Midbrain (tissue), 1 donor: ENCODE results near the gene PLCB4.
A peak's percentile ranks its signal among the peaks of the same experiment; 100 is the strongest.

Experiments used
- DNase-seq: peaks from one replicate; lab custom pipeline; 2025; lab: John Stamatoyannopoulos, UW

Gene PLCB4

GRCh38 chr20:9496155-9496554 is 427.3 kb downstream of the PLCB4 start:
- DNase-seq, result no peak

DNA sequence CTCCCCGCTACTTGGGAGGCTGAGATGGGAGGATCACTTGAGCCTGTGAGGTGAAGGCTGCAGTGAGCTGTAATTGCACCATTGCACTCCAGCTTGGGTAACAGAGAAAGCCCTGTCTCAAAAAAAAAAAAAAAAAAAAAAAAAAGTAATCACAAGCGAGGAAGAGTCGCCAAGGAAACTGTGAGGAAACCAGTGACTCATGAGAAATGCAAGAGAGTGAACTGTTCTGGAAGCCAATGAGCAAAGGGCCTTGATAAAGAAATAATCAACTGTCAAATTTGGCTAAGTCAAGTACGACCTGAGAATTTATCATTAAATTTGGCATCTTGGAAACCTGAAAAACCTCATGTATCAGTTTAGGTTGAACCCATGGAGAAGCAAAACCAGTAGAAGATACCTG is 429.4 kb downstream of the PLCB4 start:
- DNase-seq, result no peak

- DNase-seq, result no peak
These were observed 430.4 kb downstream of the PLCB4 start for GRCh38 chr20:9499126-9499899.

- DNase-seq, result peak; percentile 19
These were observed 431.2 kb downstream of the PLCB4 start for GRCh38 chr20:9500121-9500520.

DNA sequence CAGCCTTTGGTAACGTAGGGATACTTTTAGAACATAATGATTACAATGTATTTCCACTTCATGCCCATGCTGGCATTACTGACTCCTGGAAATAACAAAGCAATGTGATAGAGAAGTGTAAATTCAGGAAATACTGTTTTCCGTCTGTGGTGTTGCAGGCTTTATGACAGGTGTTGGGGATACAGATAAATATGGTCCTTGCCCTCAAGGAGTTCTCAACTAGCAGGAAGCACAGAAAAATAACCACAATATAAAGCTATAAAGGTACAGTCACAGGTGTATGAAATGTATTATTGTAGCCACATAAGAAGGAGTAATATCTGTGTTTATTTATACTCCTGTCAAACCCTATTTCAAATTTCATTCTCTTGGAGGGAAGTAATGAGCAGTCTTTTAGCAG is 432.6 kb downstream of the PLCB4 start:
- DNase-seq, result no peak

DNA sequence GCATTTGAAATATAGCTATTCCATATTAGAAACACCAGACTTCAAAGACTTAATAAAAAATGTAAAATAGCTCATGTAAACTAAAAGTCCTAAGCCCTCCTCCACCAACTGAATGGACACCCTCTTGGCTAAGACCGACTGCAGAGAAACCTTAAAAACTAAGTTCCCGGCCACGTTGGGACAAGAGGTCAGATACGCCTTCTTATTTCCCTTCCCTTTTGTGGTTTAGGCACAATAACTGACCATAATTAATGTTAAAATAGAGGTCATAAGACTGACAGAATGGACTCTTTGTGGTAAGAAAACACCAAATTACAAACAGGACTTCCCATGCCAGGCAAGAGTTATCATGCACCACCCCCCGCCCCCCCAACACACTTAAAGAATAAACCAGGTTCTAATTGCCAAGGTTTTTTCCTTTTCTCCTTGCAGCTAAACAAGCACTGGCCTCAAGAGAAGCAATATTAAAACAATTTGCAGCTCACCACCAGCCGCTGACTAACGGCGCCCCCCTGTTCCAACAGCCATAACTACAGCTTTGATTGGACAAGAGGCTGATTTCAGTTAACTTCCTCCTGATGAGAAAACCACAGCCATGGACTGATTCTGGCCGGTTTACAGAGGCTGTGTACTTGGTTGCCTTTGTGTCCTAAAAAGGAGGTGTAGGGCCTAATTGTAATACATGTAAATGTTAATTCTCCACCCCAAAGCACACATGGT is 434.8 kb downstream of the PLCB4 start:
- DNase-seq, result peak; percentile 10

- no peak for DNase-seq
These were observed 437.5 kb downstream of the PLCB4 start for GRCh38 chr20:9506280-9506821.

- no peak for DNase-seq
These were observed 438.1 kb downstream of the PLCB4 start for GRCh38 chr20:9506964-9507369.

DNA sequence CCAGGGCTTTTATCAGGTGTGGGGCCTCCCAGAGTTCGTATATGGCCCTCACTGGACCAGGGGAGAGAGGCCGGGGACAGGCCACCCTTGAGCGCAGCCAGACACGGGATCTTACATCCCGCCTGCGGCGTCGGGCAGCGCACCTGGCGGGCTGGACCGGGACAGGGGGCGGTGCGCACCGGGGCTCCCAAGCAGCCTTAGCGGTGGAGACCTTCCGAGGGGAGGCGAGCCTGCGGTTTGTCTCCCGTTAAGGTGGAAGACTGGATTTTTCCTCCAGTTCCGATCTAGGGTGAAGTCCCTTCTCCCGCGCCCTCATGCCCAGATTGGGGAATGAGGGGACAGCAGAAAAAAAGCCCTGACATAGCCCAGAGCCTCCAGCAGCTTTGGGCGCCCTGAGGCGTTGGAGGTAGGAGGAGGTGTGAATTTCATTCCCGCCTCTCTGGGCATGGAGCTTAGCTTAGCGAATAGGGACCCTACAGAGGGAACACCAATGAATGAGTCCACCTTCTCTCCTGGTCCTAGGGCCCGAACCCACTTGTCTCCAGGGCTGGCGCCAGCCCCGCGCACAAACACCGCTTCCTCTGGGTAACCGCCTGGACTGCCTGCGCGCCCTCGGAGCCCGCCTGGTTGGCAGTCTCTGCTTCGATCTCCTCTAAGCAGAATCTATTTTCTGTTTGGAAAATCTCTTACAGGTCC is 438.8 kb downstream of the PLCB4 start:
- no peak for DNase-seq

GRCh38 chr20:9508240-9508661 is 439.4 kb downstream of the PLCB4 start:
- DNase-seq, result no peak

DNA sequence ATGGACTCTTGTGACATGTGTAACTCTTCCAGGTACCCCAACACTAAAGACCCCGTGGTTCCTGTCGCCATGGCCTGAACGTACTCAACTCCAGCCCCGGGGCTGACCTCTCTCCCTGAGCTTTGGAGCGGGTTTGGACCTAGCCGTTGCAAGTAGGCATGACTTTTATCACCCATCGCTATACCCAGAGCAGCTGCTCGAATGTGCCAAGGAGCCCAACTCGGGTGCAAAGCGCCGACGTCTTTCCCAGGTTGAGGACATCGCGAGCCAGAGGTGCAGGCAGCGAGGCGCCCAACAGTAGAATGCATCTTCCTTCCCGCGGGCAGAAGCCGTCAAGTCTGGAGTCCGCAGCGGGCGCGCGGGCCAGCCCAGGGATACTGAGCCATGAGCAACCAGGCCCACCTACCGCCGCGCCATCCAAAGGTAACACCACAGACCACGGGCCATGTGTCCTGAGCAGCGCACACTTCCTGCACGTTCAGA is 439.9 kb downstream of the PLCB4 start:
- DNase-seq, result no peak

DNA sequence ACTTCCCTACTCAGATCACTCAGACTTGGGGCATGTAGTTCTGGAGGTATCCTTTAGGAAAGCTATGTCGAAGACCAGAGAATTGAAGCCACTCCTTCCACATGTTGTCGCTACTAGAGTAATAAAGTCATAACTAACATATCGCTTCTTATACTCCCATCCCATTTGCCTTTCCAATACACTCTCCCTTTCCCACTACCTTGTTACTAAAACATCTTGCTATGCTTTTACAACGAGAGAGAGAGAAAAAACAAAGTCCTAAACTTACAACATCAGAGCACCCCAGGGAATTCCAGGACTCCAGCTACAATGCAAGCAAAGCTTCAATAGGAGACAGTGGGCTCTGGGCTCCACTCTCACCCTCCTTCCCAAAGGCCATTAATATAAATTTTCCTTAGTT is 440.4 kb downstream of the PLCB4 start:
- no peak for DNase-seq

- no peak for DNase-seq
These were observed 442.0 kb downstream of the PLCB4 start for GRCh38 chr20:9510911-9511310.

GRCh38 chr20:9514072-9514460 is 445.2 kb downstream of the PLCB4 start:
- no peak for DNase-seq

DNA sequence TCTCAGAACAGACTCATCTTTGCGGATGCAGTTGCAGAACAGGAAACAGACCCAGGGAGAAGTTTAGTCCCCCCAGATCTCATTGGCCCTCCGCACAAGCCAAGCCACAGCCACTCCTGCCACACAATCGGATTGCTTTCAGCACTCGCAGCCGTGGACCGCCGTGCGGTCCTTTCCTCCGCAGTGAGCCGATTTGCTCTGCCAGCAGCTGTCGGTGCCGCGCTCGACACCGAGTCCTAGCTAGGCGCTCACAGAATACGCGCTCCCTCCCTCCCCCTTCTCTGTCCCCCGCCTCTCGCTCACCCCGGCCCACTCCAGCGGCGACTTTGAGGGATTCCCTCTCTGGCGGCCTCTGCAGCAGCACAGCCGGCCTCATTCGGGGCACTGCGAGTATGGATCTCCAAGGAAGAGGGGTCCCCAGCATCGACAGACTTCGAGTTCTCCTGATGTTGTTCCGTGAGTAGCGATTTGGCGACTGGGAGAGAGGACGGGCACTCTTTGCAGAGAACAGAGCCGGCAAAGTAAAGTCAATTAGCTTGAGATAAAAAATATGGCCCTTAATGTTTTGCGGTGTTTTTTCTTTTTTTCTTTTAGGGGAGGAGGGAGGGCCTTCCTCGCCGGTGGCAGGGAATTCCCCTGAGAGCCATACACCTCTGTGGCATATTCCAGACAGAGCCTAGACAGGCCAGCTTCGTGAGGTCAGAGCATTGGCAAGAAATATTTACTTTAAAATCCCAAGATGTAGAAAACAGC is 445.8 kb downstream of the PLCB4 start, which contains the start of gene LAMP5:
Gene LAMP5 (plus strand): TSS at position 130 of the 753 bp plus-strand sequence. CDS start 263 bp downstream, at position 393.
- peak; percentile 18 for DNase-seq

DNA sequence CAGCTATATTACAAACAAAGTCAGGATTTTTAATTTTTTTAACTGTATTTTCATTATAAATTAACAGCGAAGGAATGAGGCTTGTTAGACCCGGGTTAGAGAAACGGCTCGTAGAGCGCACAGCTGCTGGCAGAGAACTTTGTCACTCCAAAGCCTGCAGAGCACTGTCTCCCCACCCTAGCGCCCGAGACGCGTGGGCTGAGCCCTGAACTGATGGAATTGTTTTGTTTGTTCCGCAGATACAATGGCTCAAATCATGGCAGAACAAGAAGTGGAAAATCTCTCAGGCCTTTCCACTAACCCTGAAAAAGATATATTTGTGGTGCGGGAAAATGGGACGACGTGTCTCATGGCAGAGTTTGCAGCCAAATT is 446.3 kb downstream of the PLCB4 start:
- no peak for DNase-seq

DNA sequence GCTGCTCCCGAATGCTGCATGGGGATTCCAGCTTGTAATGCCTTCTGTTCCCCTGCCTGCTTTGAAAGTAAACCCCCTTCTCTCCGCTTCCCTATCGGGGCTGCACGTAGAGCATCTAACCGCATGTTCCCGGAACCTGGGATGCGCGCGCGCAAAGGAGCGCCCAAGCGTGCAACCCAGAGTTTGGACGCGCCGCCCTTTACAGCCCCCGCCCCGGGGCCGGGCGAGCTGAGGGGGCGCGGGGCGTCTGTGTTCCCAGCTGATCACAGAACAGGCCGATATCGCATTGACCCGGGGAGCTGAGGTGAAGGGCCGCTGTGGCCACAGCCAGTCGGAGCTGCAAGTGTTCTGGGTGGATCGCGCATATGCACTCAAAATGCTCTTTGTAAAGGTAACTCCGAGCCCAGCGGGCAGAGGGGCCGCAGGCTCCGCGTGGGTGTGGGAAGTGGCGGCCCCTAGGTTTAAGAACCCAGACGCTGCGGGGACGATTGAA is 446.9 kb downstream of the PLCB4 start:
- no peak for DNase-seq

GRCh38 chr20:9516234-9516871 is 447.5 kb downstream of the PLCB4 start:
- peak; percentile 6 for DNase-seq

GRCh38 chr20:9517297-9518162 is 448.6 kb downstream of the PLCB4 start:
- DNase-seq, result no peak
